Measurements from ENCODE around the gene MFSD2A. TPM values are rescaled to one million over a fixed set of nuclear protein-coding genes. Genes with fewer than 3 reads are reported as not detected.

MFSD2A gene
- total RNA-seq, 4 donors from 2014 or later: 6.6 to 239 (median 132) TPM

DNA sequence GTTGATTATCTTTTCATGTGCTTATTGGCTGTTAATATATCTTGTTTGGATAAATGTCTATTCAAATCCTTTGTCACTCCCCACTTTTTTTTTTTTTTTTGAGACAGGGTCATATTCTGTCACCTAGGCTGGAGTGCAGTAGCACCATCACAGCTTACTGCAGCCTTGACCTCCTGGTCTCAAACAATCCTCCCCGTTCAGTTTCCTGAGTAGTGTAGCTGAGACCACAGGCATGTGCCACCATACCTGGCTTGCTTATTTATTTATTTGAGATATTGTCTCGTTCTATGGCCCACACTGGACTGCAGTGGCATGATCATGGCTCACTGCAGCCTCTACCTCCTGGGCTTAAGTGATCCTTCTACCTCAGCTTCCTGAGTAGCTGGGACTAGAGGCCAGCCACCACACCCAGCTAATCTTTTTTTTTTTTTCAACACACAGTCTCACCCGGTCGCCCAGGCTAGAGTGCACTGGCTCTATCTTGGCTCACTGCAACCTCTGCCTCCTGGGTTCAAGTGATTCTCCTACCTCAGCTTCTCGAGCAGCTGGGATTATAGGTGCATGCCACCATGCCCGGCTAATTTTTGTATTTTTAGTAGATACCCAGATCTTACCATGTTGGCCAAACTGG, 39.3 kb upstream of the MFSD2A start:
- Histone ChIP-seq H3K27ac (no peak overlapping the region), H3K9me3 (no peaks in the 10 kb centered on the region), H3K4me3 (no peak overlapping the region), H3K4me1 (no peaks in the 10 kb centered on the region), H3K27me3 (no peaks in the 10 kb centered on the region), H3K36me3 (no peaks in the 10 kb centered on the region)
- DNase-seq: no peak
- TF ChIP-seq POLR2A (IDR thresholded peaks at IDR 0.05): no peak
- TF ChIP-seq, protein P1, sequence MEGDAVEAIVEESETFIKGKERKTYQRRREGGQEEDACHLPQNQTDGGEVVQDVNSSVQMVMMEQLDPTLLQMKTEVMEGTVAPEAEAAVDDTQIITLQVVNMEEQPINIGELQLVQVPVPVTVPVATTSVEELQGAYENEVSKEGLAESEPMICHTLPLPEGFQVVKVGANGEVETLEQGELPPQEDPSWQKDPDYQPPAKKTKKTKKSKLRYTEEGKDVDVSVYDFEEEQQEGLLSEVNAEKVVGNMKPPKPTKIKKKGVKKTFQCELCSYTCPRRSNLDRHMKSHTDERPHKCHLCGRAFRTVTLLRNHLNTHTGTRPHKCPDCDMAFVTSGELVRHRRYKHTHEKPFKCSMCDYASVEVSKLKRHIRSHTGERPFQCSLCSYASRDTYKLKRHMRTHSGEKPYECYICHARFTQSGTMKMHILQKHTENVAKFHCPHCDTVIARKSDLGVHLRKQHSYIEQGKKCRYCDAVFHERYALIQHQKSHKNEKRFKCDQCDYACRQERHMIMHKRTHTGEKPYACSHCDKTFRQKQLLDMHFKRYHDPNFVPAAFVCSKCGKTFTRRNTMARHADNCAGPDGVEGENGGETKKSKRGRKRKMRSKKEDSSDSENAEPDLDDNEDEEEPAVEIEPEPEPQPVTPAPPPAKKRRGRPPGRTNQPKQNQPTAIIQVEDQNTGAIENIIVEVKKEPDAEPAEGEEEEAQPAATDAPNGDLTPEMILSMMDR (IDR thresholded peaks at IDR 0.05): no peak

DNA sequence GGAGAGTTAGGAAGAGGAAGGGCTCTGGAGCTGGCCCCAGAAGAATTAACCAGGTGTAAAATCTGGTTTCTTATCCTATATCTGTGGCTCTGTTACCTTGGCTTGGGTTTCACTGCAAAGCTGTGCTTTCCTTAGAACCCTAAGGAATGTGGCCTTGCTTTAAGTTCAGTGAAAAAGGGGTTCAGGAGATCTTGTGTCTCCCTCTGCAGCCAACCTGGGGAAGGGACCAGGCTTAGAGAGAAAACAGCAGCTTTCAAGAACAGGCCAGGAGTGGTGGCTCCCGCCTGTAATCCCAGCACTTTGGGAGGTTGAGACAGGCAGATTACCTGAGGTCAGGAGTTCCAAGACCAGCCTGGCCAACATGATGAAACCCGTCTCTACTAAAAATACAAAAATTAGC, 37.1 kb upstream of the MFSD2A start:
- TF ChIP-seq POLR2A (IDR thresholded peaks at IDR 0.05): no peak
- TF ChIP-seq, protein P1 (IDR thresholded peaks at IDR 0.05): no peak
- H3K4me1 ChIP-seq: no peaks in the 10 kb centered on the region

DNA sequence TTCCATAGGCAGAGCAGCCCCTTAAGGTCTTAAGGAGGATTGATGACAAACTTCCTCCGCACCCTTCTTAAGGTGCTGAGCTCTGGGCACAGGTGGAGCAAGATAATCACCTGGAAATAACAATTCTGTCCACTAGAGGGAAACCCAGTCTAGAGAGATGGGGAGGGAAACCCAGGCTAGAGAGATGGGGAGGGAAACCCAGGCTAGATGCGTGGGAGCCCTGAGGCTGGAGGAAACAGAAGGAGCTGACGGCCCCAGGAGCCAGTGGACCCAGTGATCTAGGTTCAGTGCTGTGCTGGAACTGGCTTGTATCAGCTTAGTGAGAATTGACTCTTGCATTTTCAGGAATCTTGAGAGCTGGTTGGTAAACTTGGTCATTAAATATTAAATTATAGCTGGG, 35.4 kb upstream of the MFSD2A start:
- H3K4me3 ChIP-seq: no peak overlapping the region
- no peak overlapping the region for H3K27ac ChIP-seq
- no peaks in the 10 kb centered on the region for H3K36me3 ChIP-seq
- TF ChIP-seq, protein P1 (IDR thresholded peaks at IDR 0.05): peak in 5 of 6 experiments; percentile 36 to 94 (median 86)
- TF ChIP-seq POLR2A (IDR thresholded peaks at IDR 0.05): no peak
- H3K27me3 ChIP-seq: no peaks in the 10 kb centered on the region
- no peaks in the 10 kb centered on the region for H3K4me1 ChIP-seq
- no peaks in the 10 kb centered on the region for H3K9me3 ChIP-seq
- DNase-seq: peak in 1 of 3 donors; percentile 76

More for the DNA sequence above, 37.1 kb upstream of the MFSD2A start:
- H3K27ac ChIP-seq: no peak overlapping the region
- H3K36me3 ChIP-seq: no peaks in the 10 kb centered on the region
- H3K4me3 ChIP-seq: no peak overlapping the region
- no peaks in the 10 kb centered on the region for H3K27me3 ChIP-seq
- no peak for DNase-seq
- no peaks in the 10 kb centered on the region for H3K9me3 ChIP-seq

DNA sequence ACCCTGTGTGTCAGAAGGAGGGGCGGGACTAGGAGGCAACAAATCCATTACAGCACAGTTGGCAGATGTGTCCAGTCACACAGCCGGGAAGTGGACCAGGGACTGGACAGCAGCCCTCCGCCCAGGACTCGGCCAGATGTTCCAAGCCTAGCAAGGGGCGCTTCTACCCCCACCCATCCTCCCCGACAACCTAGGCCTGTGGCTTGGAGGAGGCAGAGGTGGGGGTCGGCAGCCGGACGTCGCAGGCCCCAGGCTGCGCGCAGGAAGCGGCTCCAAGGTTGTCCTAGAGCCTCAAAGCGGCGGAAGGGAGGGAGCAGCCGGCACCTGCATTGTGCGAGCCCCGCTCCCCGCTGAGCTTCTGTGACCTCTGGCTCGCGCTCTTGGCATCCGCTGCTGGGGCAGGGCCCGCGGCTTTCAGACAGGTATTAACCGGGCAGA, 32.7 kb upstream of the MFSD2A start:
- Histone ChIP-seq H3K27me3 (no peaks in the 10 kb centered on the region), H3K4me3 (no peak overlapping the region), H3K27ac (no peak overlapping the region), H3K36me3 (no peaks in the 10 kb centered on the region), H3K9me3 (no peaks in the 10 kb centered on the region), H3K4me1 (peaks cover 0 to 16% (median 1%) of the 10 kb centered on the region in 4 donors)
- TF ChIP-seq, protein P1 (IDR thresholded peaks at IDR 0.05): no peak
- TF ChIP-seq POLR2A (IDR thresholded peaks at IDR 0.05): no peak
- DNase-seq: no peak

DNA sequence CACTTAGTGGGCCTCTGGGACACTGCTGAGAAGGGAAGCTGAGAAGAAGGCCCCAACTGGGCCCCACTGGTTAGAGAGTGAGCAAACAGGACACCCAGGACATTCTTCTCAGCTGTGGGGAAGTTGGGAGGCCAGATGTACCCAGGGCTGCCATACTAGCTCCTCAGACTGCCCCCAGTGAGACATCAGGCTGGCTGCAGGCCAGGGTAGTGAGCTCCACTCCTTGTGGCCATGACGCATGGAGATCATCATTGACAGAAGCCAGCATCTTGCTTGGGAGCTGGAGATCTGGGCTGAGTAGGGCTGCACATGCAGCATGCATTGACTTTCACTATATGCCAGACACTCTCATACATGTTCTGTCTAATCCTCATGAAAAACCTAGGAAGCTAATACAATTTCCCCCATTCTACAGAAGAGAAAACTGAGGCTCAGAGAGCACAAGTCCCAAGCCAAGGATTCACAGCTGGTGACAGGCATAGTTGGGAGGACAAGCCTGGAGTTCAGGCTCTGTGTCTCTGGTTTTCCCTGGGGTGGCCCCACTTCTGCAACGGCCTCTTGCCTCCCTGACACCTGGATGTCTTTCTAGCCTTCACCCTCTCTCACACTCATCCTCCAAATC, 29.1 kb upstream of the MFSD2A start:
- H3K36me3 ChIP-seq: no peaks in the 10 kb centered on the region
- no peaks in the 10 kb centered on the region for H3K9me3 ChIP-seq
- peaks cover 0 to 25% (median 4%) of the 10 kb centered on the region in 4 donors for H3K4me1 ChIP-seq
- no peak for DNase-seq
- H3K27me3 ChIP-seq: no peaks in the 10 kb centered on the region
- TF ChIP-seq, protein P1 (IDR thresholded peaks at IDR 0.05): no peak
- no peak for TF ChIP-seq POLR2A (IDR thresholded peaks at IDR 0.05)
- peak overlapping the region in 2 of 4 donors; percentile 79 to 92 for H3K27ac ChIP-seq
- H3K4me3 ChIP-seq: no peak overlapping the region

All from Peyer's patch (tissue), 4 donors.